Suppressor macrophage treated with lipopolysaccharide for 1 hour (primary cell): ENCODE data around the gene ATG2B.

Experiments
- DNase-seq, 3 donors: peaks; one replicate each; pipeline ENCODE4 v3.0.0-alpha.2; 2020 to 2022

Gene ATG2B

DNA sequence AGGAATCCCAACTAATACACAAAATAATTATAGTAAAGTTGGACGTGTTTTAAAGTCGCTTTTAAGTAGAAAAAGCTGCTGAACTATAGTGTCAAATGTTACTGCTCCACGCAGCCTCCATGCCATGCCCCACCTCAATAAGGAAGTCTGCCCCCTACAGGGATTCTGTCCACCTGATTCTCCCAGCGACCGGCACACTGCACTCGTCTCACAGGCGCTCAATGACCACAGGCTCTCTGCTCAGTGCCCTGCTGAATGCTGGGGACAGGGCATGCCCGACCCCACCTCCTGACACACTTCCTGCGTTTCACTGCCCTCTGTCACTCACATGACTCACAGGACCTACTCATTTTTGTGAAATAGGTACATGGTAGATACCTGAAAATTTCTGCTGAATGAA lies 58.2 kb downstream of the ATG2B start:
- no peak for DNase-seq

DNA sequence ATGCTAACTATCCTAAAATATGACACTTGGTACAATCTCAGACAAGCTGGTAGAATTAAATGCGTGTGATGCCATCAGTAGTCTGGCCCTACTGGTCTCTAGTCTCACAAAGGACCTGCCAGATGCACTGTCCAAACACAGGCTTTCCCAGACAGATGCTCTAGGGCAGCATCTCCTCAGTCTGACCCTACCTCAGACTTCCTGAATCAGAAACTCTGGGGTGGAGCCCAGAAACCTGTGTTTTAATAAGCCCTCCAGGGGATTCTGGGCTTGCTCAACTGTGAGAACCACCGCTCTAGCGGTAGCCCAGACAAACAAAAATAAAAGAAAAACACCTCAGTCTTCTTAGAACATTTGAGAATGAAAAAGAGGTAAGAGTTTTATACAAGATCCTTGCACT lies 59.2 kb downstream of the ATG2B start:
- no peak for DNase-seq

DNA sequence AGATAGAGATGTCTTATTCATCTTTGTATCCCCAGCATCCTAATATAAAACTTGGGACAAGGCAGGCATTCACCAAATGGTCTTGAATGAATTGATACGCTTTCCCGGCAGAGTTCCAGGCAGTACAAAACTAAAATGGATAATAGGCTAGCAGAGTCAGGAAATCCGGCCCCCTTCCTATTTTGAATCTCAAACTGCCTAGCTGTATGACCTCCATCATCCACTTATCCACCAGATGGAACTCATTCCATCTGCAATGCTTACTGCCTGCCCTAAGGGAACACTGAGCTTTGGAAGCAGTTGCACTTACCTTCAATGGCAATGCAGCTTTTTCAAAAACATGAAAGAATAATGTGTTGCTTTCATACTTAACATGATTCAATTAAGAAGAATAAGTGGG lies 63.7 kb downstream of the ATG2B start:
- DNase-seq, result no peak

DNA sequence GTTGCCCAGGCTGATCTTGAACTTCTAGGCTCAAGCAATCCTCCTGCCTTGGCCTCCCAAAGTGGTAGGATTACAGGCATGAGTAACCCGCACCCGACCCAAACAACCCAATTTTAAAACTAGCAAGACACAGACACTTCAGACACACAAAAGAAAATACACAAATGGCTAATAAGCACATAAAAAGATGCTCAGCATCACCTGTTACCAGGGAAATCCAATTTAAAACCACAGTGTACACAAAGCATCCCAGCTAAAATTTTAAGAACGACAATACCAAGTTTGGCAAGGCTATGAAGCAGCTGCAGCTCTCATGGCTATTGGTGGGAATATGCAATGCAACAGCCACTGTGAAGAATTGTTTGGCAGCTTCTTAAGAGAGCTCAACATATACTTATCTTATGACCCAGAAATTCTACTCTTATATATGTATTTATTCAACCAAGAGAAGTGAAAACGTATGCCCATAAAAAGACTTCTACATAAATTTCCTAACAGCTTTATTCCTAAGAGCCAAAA lies 65.1 kb downstream of the ATG2B start:
- DNase-seq, result no peak

DNA sequence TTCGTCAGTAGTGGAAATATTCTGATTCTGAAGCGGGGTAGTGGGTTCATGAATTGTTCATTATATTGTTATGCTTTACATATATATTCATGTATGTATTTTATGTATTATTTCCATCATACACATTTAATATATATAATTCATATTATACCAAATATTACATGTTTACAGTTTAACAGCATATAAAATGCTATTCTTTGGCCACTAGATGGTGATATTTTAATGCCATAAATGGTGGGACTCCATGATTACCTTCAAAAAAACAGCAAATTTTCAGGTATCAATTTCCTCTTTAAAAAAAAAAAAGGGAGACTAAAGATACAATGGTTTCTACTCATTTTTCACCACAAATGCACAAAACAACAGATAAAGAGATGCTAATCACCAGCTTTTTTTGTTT lies 66.1 kb downstream of the ATG2B start:
- DNase-seq, result peak; percentile 23 to 61 (median 42)

DNA sequence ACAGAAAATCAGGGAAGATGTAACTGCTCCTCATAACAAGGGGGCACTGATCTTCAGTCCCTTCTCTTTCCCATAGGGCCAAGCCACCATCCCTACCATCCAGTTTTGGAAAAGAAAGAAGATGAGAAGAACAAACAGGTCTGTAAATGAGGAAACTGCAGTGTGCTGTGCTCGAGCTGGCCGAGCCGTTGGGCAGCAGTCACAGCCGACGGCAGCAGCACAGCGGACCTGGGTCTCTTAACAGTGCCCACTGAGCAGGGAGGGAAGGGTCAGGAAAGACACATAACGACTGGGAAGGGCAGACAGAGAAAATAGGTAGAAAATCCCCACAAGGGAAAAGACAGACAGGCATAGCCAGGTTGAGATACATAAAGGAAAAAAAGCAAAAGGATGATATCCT lies 68.9 kb downstream of the ATG2B start:
- no peak for DNase-seq

DNA sequence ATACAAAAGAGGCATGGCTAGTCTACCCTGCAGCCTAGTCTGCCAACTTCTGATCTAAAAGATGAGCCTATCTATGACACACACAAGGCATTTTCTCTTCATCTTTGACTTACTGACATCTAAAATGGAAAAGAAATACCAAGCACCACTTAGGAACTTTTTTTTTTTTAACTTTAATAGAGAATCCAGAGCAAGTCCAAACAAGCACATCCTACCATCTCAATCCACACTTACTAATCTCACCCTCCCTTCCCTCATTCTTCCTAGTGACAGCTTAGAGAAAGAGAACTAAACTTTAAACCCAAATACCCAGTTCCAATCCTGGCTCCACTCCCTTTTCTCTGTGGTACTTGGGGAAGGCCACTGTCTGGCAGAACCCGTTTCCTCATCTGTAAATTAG lies 75.3 kb downstream of the ATG2B start:
- DNase-seq, result no peak

DNA sequence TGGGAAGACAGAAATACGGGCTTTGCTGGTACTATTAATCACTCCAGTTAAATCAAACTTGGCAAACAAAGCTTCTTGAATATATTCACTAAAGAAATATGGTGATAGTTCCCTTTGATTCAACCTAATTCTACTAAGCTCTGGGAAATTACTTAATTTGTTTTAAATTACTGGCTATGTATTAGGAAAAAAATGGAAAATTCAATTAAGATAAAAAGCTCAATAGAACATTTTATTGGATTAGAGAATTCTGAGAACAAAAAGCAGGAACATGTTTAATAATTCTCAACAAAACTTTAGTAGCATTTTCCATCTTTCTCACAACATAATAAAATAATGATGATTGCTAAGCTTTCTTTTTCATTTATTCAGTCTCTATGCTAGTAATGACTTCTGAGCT lies 76.9 kb downstream of the ATG2B start:
- no peak for DNase-seq

DNA sequence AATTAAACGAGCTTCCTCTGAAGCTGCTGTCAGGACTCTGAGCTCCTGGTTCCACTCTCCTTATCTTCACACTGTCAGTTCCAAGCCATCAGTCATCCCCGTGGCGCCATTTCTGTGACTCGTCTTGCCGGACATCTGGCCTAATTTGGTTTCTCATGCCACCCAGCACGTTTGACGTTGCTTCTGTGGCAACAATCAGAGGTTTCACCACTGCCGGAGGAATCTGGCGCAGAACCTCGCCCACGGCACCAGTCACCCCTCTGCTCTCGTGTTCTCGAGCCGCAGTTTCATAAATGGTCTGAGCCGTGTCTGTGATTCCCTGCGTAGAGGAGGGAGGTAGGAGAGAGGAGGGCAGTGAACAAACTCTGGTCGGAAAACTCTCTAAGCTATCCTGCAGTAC lies 77.5 kb downstream of the ATG2B start:
- DNase-seq, result no peak

DNA sequence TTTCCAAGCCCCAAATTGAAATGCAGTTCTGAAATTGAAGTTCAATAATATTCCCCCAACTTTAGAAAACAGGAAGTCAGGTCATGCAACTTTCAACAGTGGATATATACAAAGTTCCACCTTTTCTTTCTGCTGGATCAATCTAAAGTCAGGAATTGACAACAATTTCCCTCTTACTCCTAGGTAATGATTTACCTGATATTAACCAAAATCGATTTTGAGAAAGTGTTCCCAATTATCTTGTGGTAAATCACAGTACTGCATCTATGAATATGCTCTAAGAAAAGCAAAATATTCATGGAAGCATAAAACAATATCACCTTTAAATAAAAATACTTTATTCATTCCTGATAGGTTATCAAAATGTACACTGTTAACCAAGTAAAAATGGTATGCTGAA lies 78.7 kb downstream of the ATG2B start:
- DNase-seq, result no peak

DNA sequence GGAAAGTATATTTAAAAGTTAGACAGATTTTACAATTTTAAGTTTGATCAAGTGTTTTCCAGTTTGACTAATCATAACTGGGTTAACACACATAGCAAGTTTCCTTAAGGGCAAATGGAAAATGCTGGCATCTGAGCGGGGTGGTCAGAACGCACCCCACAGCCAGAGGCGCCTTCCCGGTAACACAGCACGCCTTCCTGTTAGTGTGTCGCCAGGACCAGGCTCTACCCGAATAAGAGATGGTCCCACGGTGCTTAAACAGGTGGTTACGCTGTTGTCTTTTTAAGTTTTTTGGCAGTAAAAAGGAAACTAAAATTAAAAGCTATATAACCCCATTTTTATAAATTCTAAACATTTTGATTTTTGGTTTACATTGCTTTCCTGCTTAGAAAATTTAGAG lies 79.1 kb downstream of the ATG2B start:
- no peak for DNase-seq

DNA sequence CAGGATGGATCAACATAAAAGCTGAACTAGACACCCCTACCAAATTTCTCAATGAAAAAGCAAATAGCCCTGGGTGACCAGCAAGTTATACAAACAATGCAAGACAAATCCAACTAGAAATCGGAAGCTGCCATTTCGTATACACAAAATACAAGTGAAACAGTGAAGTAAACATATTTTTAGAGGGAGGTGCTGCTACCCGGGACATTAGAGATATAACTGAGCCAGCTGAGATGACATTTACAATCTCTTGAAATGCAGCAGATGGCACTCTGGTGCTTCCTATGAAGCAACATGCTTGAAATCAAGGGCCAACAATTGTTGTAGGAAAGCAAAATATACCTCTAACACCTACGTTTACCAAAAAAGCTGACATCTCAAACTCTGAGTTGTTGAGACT lies 81.7 kb downstream of the ATG2B start:
- no peak for DNase-seq

DNA sequence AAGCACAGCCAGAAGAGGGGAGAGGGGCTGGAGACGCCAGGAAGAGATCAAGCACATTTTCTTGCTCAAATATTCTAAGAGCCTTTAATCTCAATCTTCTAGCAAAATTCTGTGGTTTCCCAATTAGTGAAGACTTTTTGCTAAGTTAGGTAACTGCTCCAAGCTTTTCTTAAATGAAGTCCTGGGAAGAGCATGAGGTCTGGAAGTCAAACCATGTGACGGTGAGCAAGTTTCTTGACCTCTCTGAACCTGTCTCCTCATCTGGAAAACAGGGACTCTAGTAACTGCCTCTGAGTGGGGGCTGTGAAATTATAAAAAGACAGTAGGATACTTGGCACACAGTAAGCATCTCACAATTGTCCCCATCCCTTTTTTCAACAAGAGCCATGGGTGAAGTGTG lies 83.0 kb downstream of the ATG2B start:
- no peak for DNase-seq

DNA sequence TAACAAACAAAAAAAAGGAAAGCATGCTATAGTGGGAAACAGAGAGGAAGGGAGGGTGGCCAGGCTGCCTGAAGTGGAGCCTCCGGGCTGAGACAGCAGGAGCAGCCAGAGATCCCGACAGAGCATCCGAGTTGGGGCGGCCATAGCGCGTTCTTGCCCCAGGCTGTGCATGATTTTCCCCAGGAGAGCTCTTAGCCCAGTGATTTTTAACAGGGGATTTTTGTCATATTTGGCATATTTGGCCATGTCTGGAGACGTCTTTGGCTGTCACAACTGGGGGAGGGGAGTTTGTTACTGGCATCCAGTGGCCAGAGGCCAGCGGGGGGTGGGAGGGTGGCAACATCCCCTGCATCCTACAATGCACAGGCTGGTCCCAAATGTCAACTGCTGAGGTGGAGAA lies 83.6 kb downstream of the ATG2B start:
- no peak for DNase-seq

DNA sequence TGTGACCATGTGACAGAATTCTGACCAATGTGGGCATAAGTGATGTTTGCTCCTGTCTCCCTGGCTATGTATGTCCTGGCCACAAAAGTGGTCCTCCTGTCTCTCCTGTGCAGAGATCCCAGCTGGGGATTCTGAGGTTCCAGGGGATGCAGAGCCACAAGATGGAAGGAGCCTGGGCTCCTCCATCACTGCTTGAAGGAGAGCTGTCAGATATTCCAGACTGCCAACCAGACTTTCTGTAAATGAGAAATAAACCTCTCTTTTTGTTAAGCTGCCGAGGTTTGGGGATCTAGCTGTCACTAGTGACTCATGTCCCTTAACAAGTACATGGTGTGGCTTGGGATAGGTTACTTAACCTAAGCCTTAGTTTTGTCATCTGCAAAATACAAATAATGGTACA lies 85.3 kb downstream of the ATG2B start:
- no peak for DNase-seq

DNA sequence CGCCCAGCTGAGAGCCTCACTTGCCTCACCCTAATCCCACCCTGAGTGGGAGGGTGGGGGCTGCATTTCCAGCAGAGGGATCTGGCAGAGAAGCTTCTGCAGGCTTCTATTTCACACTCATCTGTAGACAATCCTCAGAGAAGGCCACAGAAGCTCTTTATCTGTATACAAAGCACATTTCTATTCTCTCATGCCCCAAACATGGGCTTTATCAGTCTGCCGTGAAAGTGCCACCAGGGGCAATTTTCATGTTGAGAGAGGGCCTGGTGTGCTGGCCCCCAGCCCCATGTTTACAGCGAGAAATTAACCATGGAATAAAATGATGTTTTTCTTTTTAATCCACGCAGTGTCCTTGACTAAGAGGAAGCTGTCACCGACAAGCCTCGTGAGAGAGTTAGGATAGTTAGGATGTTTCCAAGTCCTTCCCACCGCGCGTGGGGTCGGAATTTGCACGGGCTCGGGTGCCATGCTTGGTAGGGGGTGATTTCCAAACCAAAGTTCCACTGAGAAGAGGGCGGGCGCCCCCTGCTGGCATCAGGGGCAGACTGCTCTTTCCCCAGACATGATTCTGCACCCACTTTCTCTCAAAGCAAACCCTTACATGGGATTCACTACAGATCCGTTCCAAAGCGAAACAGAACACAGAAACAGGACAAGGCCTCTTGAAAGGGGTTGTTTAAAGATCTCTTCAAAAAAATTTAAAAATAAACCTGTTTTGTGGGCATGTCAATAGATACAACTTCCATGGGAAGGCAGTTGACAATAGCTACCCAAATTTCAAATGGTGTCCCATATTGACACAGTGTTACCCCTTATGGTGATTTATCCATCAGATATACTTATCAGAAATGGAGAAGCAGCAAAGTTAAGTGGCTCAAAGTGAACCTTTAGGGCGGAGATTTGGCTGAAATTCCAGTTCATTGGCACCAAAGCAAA lies 87.7 kb downstream of the ATG2B start:
- DNase-seq, result peak; percentile 69 to 88 (median 72)

DNA sequence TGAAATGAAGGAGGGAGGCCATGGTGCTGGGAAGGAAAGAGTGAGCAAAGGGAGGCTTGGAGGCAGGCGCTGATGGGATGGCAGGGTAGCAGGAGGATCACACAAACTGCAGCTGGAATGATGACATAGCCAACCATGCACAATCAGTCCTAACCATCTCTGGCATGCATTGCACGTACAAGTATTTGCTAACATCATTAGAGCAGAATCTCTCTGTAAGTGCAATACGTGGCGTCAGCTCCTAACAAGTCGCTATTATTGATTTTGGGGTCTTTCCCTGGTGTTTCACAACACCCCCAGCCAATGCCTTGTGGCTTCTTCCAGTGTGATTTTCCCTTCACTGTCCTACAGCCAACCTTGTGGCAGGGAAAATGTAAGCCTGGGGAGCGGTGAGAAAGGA lies 88.6 kb downstream of the ATG2B start:
- no peak for DNase-seq

DNA sequence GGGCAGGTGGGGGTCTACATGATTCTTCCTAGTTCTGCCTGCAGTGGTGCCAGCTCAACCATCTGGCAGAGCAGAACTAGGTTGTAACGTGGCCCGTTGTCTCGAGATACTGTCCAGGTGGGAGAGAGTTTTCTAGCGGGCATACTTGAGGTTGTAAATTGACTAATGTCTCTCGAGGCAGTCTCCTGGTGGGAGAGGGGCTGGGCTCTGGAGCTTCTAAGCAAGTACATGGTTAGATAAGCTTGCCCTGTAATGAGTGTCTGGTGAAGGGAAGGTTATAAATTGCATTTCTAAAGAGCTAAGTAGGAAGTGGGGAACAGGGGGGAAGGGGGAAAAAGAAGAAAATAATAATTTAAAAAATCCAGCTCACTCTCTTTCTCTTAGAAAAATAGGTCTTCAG lies 89.0 kb downstream of the ATG2B start:
- no peak for DNase-seq

DNA sequence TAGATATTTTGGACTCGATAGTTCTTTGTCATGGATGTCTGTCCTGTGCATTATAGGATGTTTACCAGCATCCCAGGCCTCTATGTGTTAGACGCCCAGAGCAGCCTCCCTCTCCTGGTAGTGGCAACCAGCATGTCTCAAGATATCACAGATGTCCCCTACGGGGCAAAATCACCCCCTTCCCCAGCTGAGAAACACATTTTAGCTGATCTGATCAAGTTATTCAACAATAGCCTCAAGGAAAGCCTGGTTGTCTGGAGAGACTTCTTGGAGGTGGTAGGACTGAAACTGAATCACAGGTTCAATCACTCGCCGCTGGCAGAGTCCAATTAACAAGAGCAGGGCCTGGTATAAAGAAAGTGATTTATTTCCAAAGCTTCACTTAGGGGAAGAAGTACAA lies 89.5 kb downstream of the ATG2B start:
- no peak for DNase-seq

DNA sequence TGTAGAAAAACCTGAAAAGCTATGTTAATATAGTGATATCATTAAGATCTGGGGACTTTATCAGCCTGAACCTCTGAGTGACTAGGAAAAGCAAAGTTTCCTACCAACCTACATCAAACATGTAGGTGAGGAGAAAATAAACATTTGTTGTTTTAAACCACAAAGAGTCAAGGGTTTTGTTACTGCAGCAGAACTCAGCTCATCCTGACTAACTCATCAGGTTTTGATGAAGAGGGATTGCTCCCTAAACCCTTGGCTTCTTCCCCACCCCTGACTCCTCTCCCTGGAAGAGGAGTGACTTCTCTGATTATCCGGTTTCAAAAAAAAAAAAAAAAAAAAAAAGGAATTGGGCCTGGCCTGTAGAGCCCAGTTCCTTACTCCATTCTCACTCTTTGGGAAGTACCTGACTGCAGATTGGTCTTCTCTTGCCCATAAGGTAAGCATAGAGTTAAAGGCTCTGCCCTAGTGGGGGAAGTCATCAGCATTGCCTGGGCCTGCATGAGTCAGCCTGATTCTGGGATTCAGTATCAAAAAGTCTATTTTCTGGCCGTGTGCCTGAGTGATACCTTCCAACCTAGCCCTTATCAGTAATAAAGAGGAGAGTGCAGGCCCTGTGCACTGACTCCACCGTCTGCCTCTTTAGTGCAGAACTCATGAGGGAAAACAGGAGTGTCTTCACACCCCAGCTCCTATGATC lies 90.2 kb downstream of the ATG2B start:
- no peak for DNase-seq

DNA sequence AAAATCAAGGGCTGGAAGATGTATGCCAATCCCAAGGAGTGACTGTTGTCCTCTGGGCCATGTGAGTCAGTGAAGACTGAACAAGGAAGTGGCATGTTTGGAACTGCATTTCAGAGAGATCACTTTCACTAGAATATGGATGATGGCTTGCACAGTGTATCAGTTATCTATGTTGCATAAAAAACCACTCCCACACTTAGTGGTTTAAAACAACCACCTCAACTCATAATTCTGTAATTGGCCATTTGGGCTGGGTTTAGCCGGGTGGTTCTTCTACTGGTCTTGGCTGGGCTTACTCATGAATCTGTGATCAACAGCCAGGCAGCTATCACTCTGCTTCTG lies 91.7 kb downstream of the ATG2B start:
- DNase-seq, result no peak

DNA sequence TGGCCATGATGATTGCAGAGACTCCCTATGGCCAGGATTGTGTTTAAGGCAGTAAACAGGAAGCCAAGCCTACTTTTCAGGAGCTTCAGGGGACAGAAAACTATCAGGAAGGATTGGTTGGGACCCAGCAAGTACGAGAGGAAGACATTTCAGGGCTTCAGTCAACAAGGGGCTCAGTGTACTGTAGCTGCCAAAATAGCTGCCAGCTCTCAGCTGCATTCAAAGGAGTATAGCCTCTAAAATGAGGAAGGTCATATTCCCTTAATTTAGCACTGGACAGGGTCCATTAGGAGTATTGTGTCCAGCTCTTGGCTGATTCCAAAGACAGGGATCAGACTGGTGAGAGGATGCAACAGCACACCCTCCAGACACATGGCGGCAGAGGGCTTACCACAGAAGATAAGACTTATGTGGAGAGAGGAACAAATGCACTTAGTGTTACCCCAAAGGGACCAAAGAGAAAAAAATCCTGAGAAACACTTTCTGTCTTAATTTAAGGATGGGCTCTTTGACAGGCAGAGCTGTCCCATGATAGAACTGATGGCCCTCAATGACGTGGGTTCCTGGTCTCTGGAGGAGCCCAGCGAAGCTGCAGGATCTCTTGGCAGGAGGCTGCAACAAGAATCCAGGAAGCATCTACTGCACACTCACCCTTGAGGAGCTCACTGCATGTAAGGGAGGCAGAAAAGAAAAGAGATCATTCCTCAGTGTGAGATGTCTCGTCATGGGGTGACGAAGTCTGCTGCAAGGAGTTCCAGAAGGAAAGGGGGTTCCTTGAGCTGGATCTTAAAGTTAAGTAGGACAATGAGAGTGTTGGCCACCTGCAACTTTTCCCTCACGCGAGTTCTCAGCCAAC lies 92.3 kb downstream of the ATG2B start:
- no peak for DNase-seq

DNA sequence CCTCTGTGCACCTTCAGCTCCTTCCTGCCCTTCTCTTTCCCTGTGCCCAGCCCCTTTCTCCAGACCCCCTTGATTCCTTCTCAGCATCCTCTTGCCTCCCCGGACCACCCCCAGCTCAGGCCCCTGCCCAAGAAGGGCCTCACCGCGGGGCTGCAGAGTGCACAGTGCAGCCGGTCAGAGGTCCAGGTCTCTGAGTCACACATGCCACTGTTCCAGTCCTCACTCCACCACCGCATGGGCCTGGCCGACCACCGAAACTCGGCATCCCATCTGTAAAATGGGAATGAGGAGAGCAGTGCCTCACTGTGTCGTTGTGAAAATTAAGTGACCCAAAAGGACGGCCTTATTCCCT lies 93.8 kb downstream of the ATG2B start:
- no peak for DNase-seq
